CD8-positive, alpha-beta memory T cell (primary cell): Measurements from ENCODE around the gene ZC3H12D. TPM values are rescaled to one million over a fixed set of nuclear protein-coding genes. Genes with fewer than 3 reads are reported as not detected.
"Not testable (repeated sequence)": the region's sequence is repeated elsewhere in the genome, so short reads cannot be mapped to it uniquely, and the experiment has no call there.

ENCODE experiments used
- CTCF ChIA-PET: fragments of 350-600 bp; sonication (Branson Sonifier 250); formaldehyde crosslinking; loops from one replicate; lab custom pipeline; 2021; ENCODE audit warnings: antibody characterized with exemption; lab: Charles Lee
- POLR2A ChIA-PET: fragments of 350-600 bp; sonication (Branson Sonifier 250); formaldehyde crosslinking; loops from one replicate; lab custom pipeline; 2021; ENCODE audit warnings: antibody characterized with exemption; lab: Charles Lee
- DNase-seq, 5 donors: peaks; one replicate each; pipeline versions ENCODE4 v3.0.0 to v3.0.0-alpha.2; 2020 to 2022; ENCODE audit warnings: mixed read lengths in 1 of 5
- H3K27ac ChIP-seq: one replicate; pipeline ENCODE4 v1.7.0; 2013; ENCODE audit warnings: low read depth, mild to moderate bottlenecking, low read length, moderate library complexity
- H3K27me3 ChIP-seq: 2 replicates; pipeline ENCODE4 v1.7.0; 2013; ENCODE audit warnings: low read length, mild to moderate bottlenecking; ENCODE audit not compliant: insufficient read depth, poor library complexity, severe bottlenecking
- H3K36me3 ChIP-seq: 2 replicates; pipeline ENCODE4 v1.7.0; 2013; ENCODE audit warnings: mild to moderate bottlenecking, low read length, moderate library complexity; ENCODE audit not compliant: insufficient read depth
- H3K4me1 ChIP-seq: 2 replicates; pipeline ENCODE4 v1.7.0; 2013; ENCODE audit warnings: mild to moderate bottlenecking, low read length, moderate library complexity; ENCODE audit not compliant: insufficient read depth
- H3K4me3 ChIP-seq: 2 replicates; pipeline ENCODE4 v1.7.0; 2013; ENCODE audit warnings: mild to moderate bottlenecking, low read length
- H3K9me3 ChIP-seq: 2 replicates; pipeline ENCODE4 v1.7.0; 2013; ENCODE audit warnings: mild to moderate bottlenecking, low read length
- H3K27ac Mint-ChIP-seq, 8 donors: one replicate each; pipeline ENCODE4 v1.8.0; 2020 to 2021; ENCODE audit warnings: mixed read lengths in 8 of 8, mild to moderate bottlenecking in 6 of 8, inconsistent platforms in 3 of 8, moderate library complexity in 3 of 8
- H3K27me3 Mint-ChIP-seq, 2 donors: one replicate each; pipeline ENCODE4 v1.8.0; 2020 to 2021; ENCODE audit warnings: mixed read lengths in 2 of 2, mild to moderate bottlenecking in 1 of 2, moderate library complexity in 1 of 2
- H3K36me3 Mint-ChIP-seq, 3 donors: one replicate each; pipeline ENCODE4 v1.8.0; 2020 to 2021; ENCODE audit warnings: mixed read lengths in 3 of 3, inconsistent platforms in 1 of 3, mild to moderate bottlenecking in 1 of 3
- H3K4me1 Mint-ChIP-seq, 3 donors: one replicate each; pipeline ENCODE4 v1.8.0; 2020 to 2021; ENCODE audit warnings: mixed read lengths in 3 of 3, inconsistent platforms in 1 of 3, mild to moderate bottlenecking in 1 of 3
- H3K4me3 Mint-ChIP-seq, 7 donors: one replicate each; pipeline ENCODE4 v1.8.0; 2020 to 2021; ENCODE audit warnings: mixed read lengths in 7 of 7, mild to moderate bottlenecking in 6 of 7, moderate library complexity in 4 of 7, inconsistent platforms in 2 of 7
- H3K9me3 Mint-ChIP-seq, 5 donors: one replicate each; pipeline ENCODE4 v1.8.0; 2020 to 2022; ENCODE audit warnings: mixed read lengths in 5 of 5, mild to moderate bottlenecking in 3 of 5, moderate library complexity in 2 of 5, inconsistent platforms in 1 of 5
- polyA plus RNA-seq: library from polyadenylated mRNA; unstranded; fragments of 300-500 nt; fragmentation: Illumina TruSeq; gene quantifications from one replicate; pipeline ENCODE4 v1.2.3, GENCODE V29; 2021
- total RNA-seq, 2 experiments: library from RNA; stranded (reverse); gene quantifications; one replicate each; pipeline ENCODE4 v1.2.3, GENCODE V29; 2021

The ZC3H12D gene
- total and polyA plus RNA-seq, 3 experiments from 2014 or later, result 2.5 to 84.5 (median 83.5) TPM

DNA sequence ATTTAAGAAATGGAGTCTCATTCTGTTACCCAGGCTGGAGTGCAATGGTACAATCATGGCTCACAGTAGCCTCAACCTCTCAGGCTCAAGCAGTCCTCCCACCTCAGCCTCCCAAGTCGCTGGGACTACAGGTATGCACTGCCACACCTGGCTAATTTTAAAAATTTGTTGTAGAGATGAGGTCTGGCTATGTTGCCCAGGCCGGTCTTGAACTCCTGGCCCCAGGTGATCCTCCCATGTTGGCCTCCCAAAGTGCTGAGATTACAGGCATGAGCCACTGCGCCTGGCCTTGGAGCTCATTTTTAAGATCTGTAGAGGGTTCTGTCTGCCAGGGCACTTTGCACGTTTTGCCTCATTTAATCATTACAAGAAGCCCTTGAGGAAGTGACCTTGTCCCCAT, 17.5 kb downstream of the ZC3H12D start:
- Mint-ChIP-seq H3K4me1 (peaks cover 23 to 71% (median 49%) of the 10 kb centered on the region in 3 donors), H3K27me3 (no peaks in the 10 kb centered on the region), H3K36me3 (peaks cover 0 to 78% (median 9%) of the 10 kb centered on the region in 3 donors), H3K4me3 (no peak overlapping the region), H3K9me3 (no peaks in the 10 kb centered on the region), H3K27ac (peak overlapping the region in 3 of 8 donors; percentile 32 to 50 (median 47))
- Histone ChIP-seq H3K4me3 (no peak overlapping the region), H3K36me3 (peaks cover 9% of the 10 kb centered on the region), H3K27ac (no peak overlapping the region), H3K4me1 (peaks cover 19% of the 10 kb centered on the region), H3K27me3 (no peaks in the 10 kb centered on the region), H3K9me3 (no peaks in the 10 kb centered on the region)
- ChIA-PET POLR2A (no interaction called here), CTCF (interaction anchor here (1.4 kb wide), 1 partner anchor 48 kb away, joined by 3 read pairs; no protein-coding TSS in a partner anchor)
- DNase-seq, result no peak

DNA sequence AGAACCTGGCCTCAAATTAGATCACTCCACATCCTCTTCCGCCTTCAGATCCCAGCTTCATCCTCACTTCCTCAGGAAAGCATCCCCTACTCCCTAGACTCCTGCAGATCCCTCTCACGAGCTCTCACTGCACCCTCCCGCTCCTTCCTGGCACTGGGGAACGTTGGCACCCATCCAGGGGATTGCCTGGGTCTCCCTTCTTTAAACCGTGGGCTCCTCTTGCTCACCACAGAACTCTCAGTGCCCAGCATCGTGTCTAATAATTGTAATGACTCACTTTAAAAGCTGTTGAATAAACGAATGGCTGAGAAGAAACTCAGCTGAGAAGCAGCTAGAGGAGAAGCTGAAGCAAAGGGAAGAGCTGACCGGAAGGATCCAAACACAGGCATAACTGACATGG, 20.4 kb downstream of the ZC3H12D start:
- ChIA-PET CTCF (interaction anchor here (1.1 to 1.5 kb wide), 3 partner anchors 10 to 53 kb away, joined by 3 read pairs; partner anchors contain the start of gene ZC3H12D), POLR2A (no interaction called here)
- peaks cover 11% of the 10 kb centered on the region for H3K4me1 ChIP-seq
- Mint-ChIP-seq H3K9me3 (no peaks in the 10 kb centered on the region), H3K36me3 (peaks cover 0 to 81% (median 16%) of the 10 kb centered on the region in 3 donors), H3K27ac (peak overlapping the region in 2 of 8 donors; percentile 69 to 91), H3K27me3 (no peaks in the 10 kb centered on the region), H3K4me3 (no peak overlapping the region), H3K4me1 (peaks cover 16 to 50% (median 34%) of the 10 kb centered on the region in 3 donors)
- peaks cover 22% of the 10 kb centered on the region for H3K36me3 ChIP-seq
- DNase-seq, result no peak
- no peaks in the 10 kb centered on the region for H3K9me3 ChIP-seq
- H3K4me3 ChIP-seq, result no peak overlapping the region
- no peaks in the 10 kb centered on the region for H3K27me3 ChIP-seq
- no peak overlapping the region for H3K27ac ChIP-seq

DNA sequence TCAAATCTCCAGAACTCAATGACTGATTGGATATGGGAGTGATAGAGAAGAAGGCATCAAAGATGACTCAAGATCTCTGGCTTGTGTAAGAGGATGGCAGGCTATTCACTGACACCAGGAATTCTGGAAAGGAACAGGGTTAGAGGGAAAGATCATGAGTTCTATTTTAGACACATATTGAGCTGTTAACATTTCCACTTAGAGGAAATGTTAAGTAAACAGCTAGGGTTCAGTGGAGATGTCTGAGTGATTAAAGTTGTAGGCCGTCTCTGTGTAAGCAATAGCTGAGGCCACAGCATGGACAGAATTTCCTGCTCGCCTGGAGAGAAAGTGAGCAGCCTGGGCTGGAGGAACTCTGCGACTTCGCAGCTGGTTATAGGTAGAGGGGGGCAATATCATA, 21.0 kb downstream of the ZC3H12D start:
- Mint-ChIP-seq H3K27me3 (no peaks in the 10 kb centered on the region), H3K4me1 (peaks cover 16 to 45% (median 31%) of the 10 kb centered on the region in 3 donors), H3K4me3 (no peak overlapping the region), H3K36me3 (peaks cover 0 to 84% (median 21%) of the 10 kb centered on the region in 3 donors), H3K9me3 (no peaks in the 10 kb centered on the region), H3K27ac (peak overlapping the region in 4 of 8 donors; percentile 23 to 76 (median 56))
- H3K4me1 ChIP-seq, result peaks cover 8% of the 10 kb centered on the region
- ChIA-PET POLR2A (no interaction called here), CTCF (interaction anchor here (1.1 to 1.5 kb wide), 3 partner anchors 10 to 53 kb away, joined by 3 read pairs; partner anchors contain the start of gene ZC3H12D)
- H3K4me3 ChIP-seq, result no peak overlapping the region
- no peaks in the 10 kb centered on the region for H3K27me3 ChIP-seq
- no peak for DNase-seq
- no peaks in the 10 kb centered on the region for H3K9me3 ChIP-seq
- no peak overlapping the region for H3K27ac ChIP-seq
- peaks cover 24% of the 10 kb centered on the region for H3K36me3 ChIP-seq

DNA sequence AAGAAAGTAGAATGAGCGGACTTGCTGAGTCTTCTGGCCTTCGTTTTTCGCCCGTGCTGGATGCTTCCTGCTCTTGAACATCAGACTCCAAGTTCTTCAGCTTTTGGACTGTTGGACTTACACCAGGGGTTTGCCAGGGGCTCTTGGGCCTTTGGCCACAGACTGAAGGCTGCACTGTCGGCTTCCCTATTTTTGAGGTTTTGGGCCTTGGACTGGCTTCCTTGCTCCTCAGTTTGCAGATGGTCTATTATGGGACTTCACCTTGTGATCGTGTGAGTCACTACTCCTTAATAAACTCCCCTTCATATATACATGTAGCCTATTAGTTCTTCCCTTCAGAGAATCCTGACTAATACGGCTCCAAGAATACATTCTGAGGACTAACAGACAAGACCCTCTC, 22.1 kb downstream of the ZC3H12D start:
- H3K27ac ChIP-seq, H3K4me3 Mint-ChIP-seq, H3K27me3 ChIP-seq, H3K4me1 ChIP-seq, H3K4me3 ChIP-seq, H3K9me3 ChIP-seq, DNase-seq, H3K9me3 Mint-ChIP-seq, CTCF ChIA-PET, POLR2A ChIA-PET, H3K27me3 Mint-ChIP-seq: not testable (repeated sequence)
- Mint-ChIP-seq H3K36me3 (peaks cover 0 to 85% (median 25%) of the 10 kb centered on the region in 3 donors), H3K4me1 (peaks cover 8 to 35% (median 20%) of the 10 kb centered on the region in 3 donors), H3K27ac (peak overlapping the region in 2 of 8 donors; percentile 36 to 47)
- H3K36me3 ChIP-seq, result peaks cover 24% of the 10 kb centered on the region

DNA sequence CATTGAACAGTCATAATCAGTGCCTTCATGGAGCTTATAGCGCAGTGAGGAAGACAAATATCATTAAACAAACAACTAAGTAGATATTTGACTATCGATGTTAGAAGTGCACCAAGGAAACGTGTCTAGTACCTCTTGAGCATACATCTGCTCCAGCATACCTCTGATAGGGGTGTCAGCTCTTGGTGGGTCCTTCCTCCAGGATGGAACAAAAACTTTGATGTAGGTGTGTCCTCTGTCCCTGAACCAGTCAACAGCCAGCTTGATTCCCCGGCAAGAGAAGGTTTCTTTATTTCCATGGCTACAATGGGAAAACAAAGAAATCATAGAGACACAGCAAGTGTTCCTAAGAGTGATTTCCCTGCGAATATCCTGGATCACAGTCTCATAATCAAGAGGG, 23.1 kb downstream of the ZC3H12D start:
- H3K36me3 ChIP-seq, result peaks cover 29% of the 10 kb centered on the region
- H3K4me1 ChIP-seq, result no peaks in the 10 kb centered on the region
- H3K36me3 Mint-ChIP-seq, result peaks cover 0 to 86% (median 28%) of the 10 kb centered on the region in 3 donors
- no peak overlapping the region for H3K4me3 ChIP-seq
- no peaks in the 10 kb centered on the region for H3K27me3 Mint-ChIP-seq
- H3K4me3 Mint-ChIP-seq, result no peak overlapping the region
- H3K9me3 Mint-ChIP-seq, result no peaks in the 10 kb centered on the region
- H3K4me1 Mint-ChIP-seq, result peaks cover 8 to 26% (median 18%) of the 10 kb centered on the region in 3 donors
- no peaks in the 10 kb centered on the region for H3K9me3 ChIP-seq
- no peak overlapping the region for H3K27ac ChIP-seq
- POLR2A ChIA-PET, result no interaction called here
- H3K27ac Mint-ChIP-seq, result no peak overlapping the region
- H3K27me3 ChIP-seq, result no peaks in the 10 kb centered on the region
- DNase-seq, result no peak
- CTCF ChIA-PET, result interaction anchor here (1.0 kb wide), 1 partner anchor 17 kb away, joined by 3 read pairs; no protein-coding TSS in a partner anchor

DNA sequence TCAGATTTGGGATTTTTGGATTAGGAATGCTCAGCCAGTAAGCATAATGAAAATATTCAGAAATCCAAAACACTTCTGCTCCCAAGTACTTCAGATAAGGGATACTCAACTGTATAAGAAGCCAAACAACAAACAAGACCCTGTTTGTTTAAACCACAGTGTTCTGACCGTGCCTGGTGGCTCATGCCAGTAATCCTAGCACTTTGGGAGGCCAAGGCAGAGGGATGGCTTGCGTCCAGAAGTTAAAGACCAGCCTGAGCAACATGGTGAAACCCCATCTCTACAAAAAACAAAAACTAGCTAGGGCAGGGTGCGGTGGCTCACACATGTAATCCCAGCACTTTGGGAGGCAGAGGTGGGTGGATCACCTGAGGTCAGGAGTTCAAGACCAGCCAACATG, 24.6 kb downstream of the ZC3H12D start:
- H3K4me1 ChIP-seq, POLR2A ChIA-PET, H3K4me3 Mint-ChIP-seq, H3K27ac ChIP-seq, H3K4me3 ChIP-seq, H3K27me3 ChIP-seq, H3K9me3 ChIP-seq, DNase-seq, H3K27me3 Mint-ChIP-seq, H3K9me3 Mint-ChIP-seq: not testable (repeated sequence)
- Mint-ChIP-seq H3K36me3 (peaks cover 0 to 86% (median 28%) of the 10 kb centered on the region in 3 donors), H3K27ac (peak overlapping the region in 1 of 8 donors; percentile 60), H3K4me1 (peaks cover 8 to 22% (median 18%) of the 10 kb centered on the region in 3 donors)
- CTCF ChIA-PET, result interaction anchor here (0.6 kb wide), 1 partner anchor 24 kb away, joined by 4 read pairs; the partner anchor contains the start of gene ZC3H12D
- H3K36me3 ChIP-seq, result peaks cover 29% of the 10 kb centered on the region

DNA sequence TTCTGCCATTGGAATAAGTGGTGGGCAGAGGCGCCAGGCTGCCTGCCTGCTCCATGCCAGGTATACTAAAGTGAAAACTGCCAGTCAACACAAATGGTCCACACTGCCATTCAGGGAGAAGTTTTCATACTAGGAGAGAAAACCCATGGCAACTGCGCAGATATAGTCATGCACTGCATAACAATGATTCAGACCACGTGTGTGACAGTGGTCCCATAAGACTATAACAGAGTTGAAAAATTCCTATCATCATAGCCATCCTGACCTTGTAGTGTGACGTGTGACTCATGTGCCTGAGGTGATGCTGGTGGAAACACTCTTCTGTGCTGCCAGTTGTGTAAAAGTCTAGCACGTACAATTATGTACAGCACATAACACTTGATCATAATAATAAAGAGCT, 25.1 kb downstream of the ZC3H12D start:
- Mint-ChIP-seq H3K4me1 (peaks cover 8 to 22% (median 17%) of the 10 kb centered on the region in 3 donors), H3K27me3 (no peaks in the 10 kb centered on the region), H3K27ac (peak overlapping the region in 1 of 8 donors; percentile 50), H3K4me3 (no peak overlapping the region), H3K9me3 (no peaks in the 10 kb centered on the region), H3K36me3 (peaks cover 0 to 89% (median 28%) of the 10 kb centered on the region in 3 donors)
- Histone ChIP-seq H3K27ac (no peak overlapping the region), H3K4me3 (no peak overlapping the region), H3K9me3 (no peaks in the 10 kb centered on the region), H3K4me1 (no peaks in the 10 kb centered on the region), H3K27me3 (no peaks in the 10 kb centered on the region), H3K36me3 (peaks cover 29% of the 10 kb centered on the region)
- POLR2A ChIA-PET, result no interaction called here
- DNase-seq, result no peak
- CTCF ChIA-PET, result no interaction called here

DNA sequence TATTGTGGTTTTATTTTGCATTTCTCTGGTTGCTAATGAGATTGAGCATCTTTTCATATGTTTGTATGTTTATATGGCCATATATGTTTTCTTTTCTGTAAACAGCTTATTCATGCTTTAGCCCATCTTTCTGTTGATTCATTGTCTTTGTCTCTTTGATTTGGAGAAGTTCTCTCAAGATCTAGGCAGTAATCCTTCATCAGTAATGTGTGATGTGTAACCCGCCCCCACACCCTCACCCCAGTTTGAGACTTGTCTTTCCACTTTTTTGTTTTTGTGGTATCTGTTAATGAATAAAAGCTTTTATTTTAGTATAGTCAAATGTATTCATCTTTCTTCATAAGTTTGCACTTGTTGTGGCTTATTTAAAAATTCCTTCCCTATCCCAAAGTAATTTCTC, 26.0 kb downstream of the ZC3H12D start:
- Mint-ChIP-seq H3K9me3 (no peaks in the 10 kb centered on the region), H3K4me3 (no peak overlapping the region), H3K36me3 (peaks cover 0 to 87% (median 28%) of the 10 kb centered on the region in 3 donors), H3K4me1 (peaks cover 2 to 12% (median 10%) of the 10 kb centered on the region in 3 donors), H3K27me3 (no peaks in the 10 kb centered on the region), H3K27ac (peak overlapping the region in 2 of 8 donors; percentile 25)
- Histone ChIP-seq H3K4me3 (no peak overlapping the region), H3K4me1 (no peaks in the 10 kb centered on the region), H3K36me3 (peaks cover 25% of the 10 kb centered on the region), H3K27me3 (no peaks in the 10 kb centered on the region), H3K9me3 (no peaks in the 10 kb centered on the region), H3K27ac (no peak overlapping the region)
- ChIA-PET CTCF (interaction anchor here (1.2 kb wide), 1 partner anchor 58 kb away, joined by 4 read pairs; no protein-coding TSS in a partner anchor), POLR2A (interaction anchor here (0.7 to 1.4 kb wide), 2 partner anchors 26 to 255 kb away, joined by 3 to 5 read pairs; partner anchors contain the start of gene ZC3H12D)
- DNase-seq, result no peak
